H1 (cell line): ENCODE results near the gene SLC17A8. TPM values are rescaled to one million over a fixed set of nuclear protein-coding genes. Genes with fewer than 3 reads are reported as not detected.

Experiments used
- CTCF ChIA-PET: fragments of 300-600 bp; sonication (Branson Sonifier 250); formaldehyde crosslinking; loops from one replicate; lab custom pipeline; 2021; ENCODE audit not compliant: partially characterized antibody; lab: Charles Lee
- POLR2A ChIA-PET: fragments of 300-600 bp; sonication (Branson Sonifier 250); formaldehyde crosslinking; loops from one replicate; lab custom pipeline; 2021; ENCODE audit warnings: inconsistent platforms; ENCODE audit not compliant: partially characterized antibody; lab: Charles Lee
- DNase-seq, 2 experiments: peaks; one replicate each; pipeline versions ENCODE4 v3.0.0 to v3.0.0-alpha.2; 2010 to 2022; ENCODE audit warnings: low spot score in 2 of 2, low read depth in 1 of 2, mixed read lengths in 1 of 2
- FAIRE-seq: peaks from 2 replicates; lab custom pipeline; 2011; peaks lifted over from hg19 to GRCh38; lab: Jason Lieb, UNC
- H2AFZ ChIP-seq: 2 replicates; pipeline ENCODE4 v1.8.1; 2012; ENCODE audit warnings: low read length, inconsistent platforms
- H2AK5ac ChIP-seq: 2 replicates; pipeline ENCODE4 v1.6.1; 2013; ENCODE audit warnings: low read depth, low read length
- H2BK120ac ChIP-seq: replicated peaks from 2 replicates; pipeline ENCODE3; 2013; ENCODE audit warnings: low read depth, low read length, inconsistent platforms
- H2BK12ac ChIP-seq: 2 replicates; pipeline ENCODE4 v1.6.1; 2013; ENCODE audit warnings: low read depth, low read length
- H2BK15ac ChIP-seq: 2 replicates; pipeline ENCODE4 v1.6.1; 2013; ENCODE audit warnings: low read length
- H2BK20ac ChIP-seq: 2 replicates; pipeline ENCODE4 v1.6.1; 2013; ENCODE audit warnings: low read length
- H2BK5ac ChIP-seq: 2 replicates; pipeline ENCODE4 v1.6.1; 2013; ENCODE audit warnings: low read depth, low read length
- H3K14ac ChIP-seq: 2 replicates; pipeline ENCODE4 v1.6.1; 2013; ENCODE audit warnings: inconsistent platforms; ENCODE audit not compliant: insufficient read length
- H3K18ac ChIP-seq: 2 replicates; pipeline ENCODE4 v1.6.1; 2013; ENCODE audit warnings: low read length; ENCODE audit errors: extremely low read depth
- H3K23ac ChIP-seq: 2 replicates; pipeline ENCODE4 v1.6.1; 2013; ENCODE audit warnings: inconsistent platforms; ENCODE audit not compliant: insufficient read length
- H3K23me2 ChIP-seq: 2 replicates; pipeline ENCODE4 v1.6.1; 2013; ENCODE audit warnings: low read depth, low read length
- H3K27ac ChIP-seq: 2 replicates; pipeline ENCODE4 v1.6.1; 2011; ENCODE audit warnings: low read depth, low read length, inconsistent platforms
- H3K27me3 ChIP-seq, 4 experiments: replicated peaks in 1 of 4; 1 replicate in 1 of 4; 2 replicates in 3 of 4; pipeline versions ENCODE4 v1.6.1 to v1.8.1; 2011 to 2013; ENCODE audit warnings: low read length in 3 of 4, mild to moderate bottlenecking in 3 of 4, inconsistent platforms in 2 of 4, mixed read lengths in 2 of 4, moderate library complexity in 1 of 4; ENCODE audit not compliant: control insufficient read depth in 3 of 4, insufficient read depth in 3 of 4; ENCODE audit errors: extremely low read depth in 1 of 4
- H3K36me3 ChIP-seq, 4 experiments: 2 replicates each; pipeline versions ENCODE4 v1.6.1 to v1.8.1; 2011 to 2013; ENCODE audit warnings: mild to moderate bottlenecking in 4 of 4, low read length in 3 of 4, moderate library complexity in 2 of 4, control low read depth in 1 of 4, inconsistent platforms in 1 of 4; ENCODE audit not compliant: insufficient read depth in 4 of 4, control insufficient read depth in 2 of 4
- H3K4ac ChIP-seq: replicated peaks from 2 replicates; pipeline ENCODE3; 2013; ENCODE audit warnings: low read length, low read depth, mixed read lengths, inconsistent platforms; ENCODE audit not compliant: insufficient read length
- H3K4me1 ChIP-seq, 4 experiments: replicated peaks in 1 of 4; 1 replicate in 1 of 4; 2 replicates in 3 of 4; pipeline versions ENCODE4 v1.6.1 to v1.8.1; 2011 to 2013; ENCODE audit warnings: low read length in 3 of 4, inconsistent platforms in 2 of 4, mixed read lengths in 1 of 4; ENCODE audit not compliant: insufficient read depth in 4 of 4, control insufficient read depth in 3 of 4
- H3K4me2 ChIP-seq, 2 experiments: 2 replicates each; pipeline versions ENCODE4 v1.6.1 to v1.8.1; 2011 to 2013; ENCODE audit warnings: low read depth in 2 of 2, low read length in 2 of 2, control low read depth in 1 of 2, inconsistent platforms in 1 of 2, mild to moderate bottlenecking in 1 of 2; ENCODE audit not compliant: insufficient read depth in 1 of 2
- H3K4me3 ChIP-seq, 4 experiments: fragments of 200-600, 300-600 bp in 1 of 4; sonication (generic), shearing (Covaris generic), sonication (Bioruptor Twin) in 1 of 4; 2 replicates each; pipeline versions ENCODE4 v1.5.1 to v1.8.1; 2011 to 2016; ENCODE audit warnings: low read length in 4 of 4, low read depth in 3 of 4, control low read depth in 2 of 4, inconsistent platforms in 2 of 4, mild to moderate bottlenecking in 2 of 4, mixed read lengths in 1 of 4, moderate library complexity in 1 of 4; ENCODE audit not compliant: insufficient read depth in 2 of 4; ENCODE audit errors: extremely low read depth in 1 of 4
- H3K56ac ChIP-seq: replicated peaks from 2 replicates; pipeline ENCODE3; 2013; ENCODE audit warnings: low read depth, mild to moderate bottlenecking, mixed read lengths, low read length, inconsistent platforms; ENCODE audit not compliant: insufficient read length
- H3K79me1 ChIP-seq: 2 replicates; pipeline ENCODE4 v1.6.1; 2013; ENCODE audit warnings: low read depth, low read length, control low read depth
- H3K79me2 ChIP-seq, 2 experiments: 2 replicates each; pipeline versions ENCODE4 v1.6.1 to v1.8.1; 2012 to 2013; ENCODE audit warnings: low read length in 2 of 2, mild to moderate bottlenecking in 2 of 2, inconsistent platforms in 1 of 2; ENCODE audit not compliant: insufficient read depth in 2 of 2, control insufficient read depth in 1 of 2
- H3K9ac ChIP-seq, 4 experiments: replicated peaks in 1 of 4; 1 replicate in 1 of 4; 2 replicates in 3 of 4; pipeline versions ENCODE4 v1.6.1 to v1.8.1; 2011 to 2013; ENCODE audit warnings: low read depth in 3 of 4, low read length in 3 of 4, control low read depth in 2 of 4, mild to moderate bottlenecking in 2 of 4, moderate library complexity in 2 of 4, inconsistent platforms in 1 of 4; ENCODE audit errors: extremely low read depth in 1 of 4
- H3K9me3 ChIP-seq, 2 experiments: 2 replicates each; pipeline versions ENCODE4 v1.6.1 to v1.8.1; 2012 to 2013; ENCODE audit warnings: mild to moderate bottlenecking in 2 of 2, moderate library complexity in 2 of 2, control low read depth in 1 of 2, inconsistent platforms in 1 of 2, low read depth in 1 of 2, low read length in 1 of 2, mixed read lengths in 1 of 2; ENCODE audit not compliant: insufficient read depth in 2 of 2
- H4K20me1 ChIP-seq, 2 experiments: replicated peaks in 1 of 2; 2 replicates each; pipeline versions ENCODE3 to v1.8.1; 2011 to 2013; ENCODE audit warnings: inconsistent platforms in 2 of 2, low read length in 2 of 2, mild to moderate bottlenecking in 1 of 2; ENCODE audit not compliant: insufficient read depth in 2 of 2, control insufficient read depth in 1 of 2
- H4K5ac ChIP-seq: 2 replicates; pipeline ENCODE4 v1.6.1; 2013; ENCODE audit warnings: low read length, low read depth, mixed read lengths, inconsistent platforms; ENCODE audit not compliant: insufficient read length
- H4K8ac ChIP-seq: 2 replicates; pipeline ENCODE4 v1.8.0; 2013; ENCODE audit warnings: mild to moderate bottlenecking, moderate library complexity, low read length, inconsistent platforms; ENCODE audit not compliant: insufficient read depth; ENCODE audit errors: extremely low read depth
- H4K91ac ChIP-seq: replicated peaks from 2 replicates; pipeline ENCODE3; 2013; ENCODE audit warnings: low read length, mixed read lengths, inconsistent platforms; ENCODE audit not compliant: insufficient read length
- MAFK ChIP-seq: IDR thresholded peaks from 2 replicates; pipeline ENCODE4 v1.6.1; 2012; ENCODE audit warnings: low read depth, mild to moderate bottlenecking, improper control_type of control experiment, low read length
- ZNF274 ChIP-seq: IDR thresholded peaks from 2 replicates; pipeline ENCODE4 v1.7.0; 2012; ENCODE audit warnings: low read length, borderline replicate concordance; ENCODE audit errors: extremely low read depth
- WGBS, 2 experiments: shearing (Covaris generic) in 1 of 2; methylation state at CpG; one replicate each; pipeline versions ENCODE4 v1.1.6 to v1.1.7; 2013 to 2015; ENCODE audit warnings: low lambda C conversion rate in 2 of 2, mixed read lengths in 2 of 2, inconsistent platforms in 1 of 2, low coverage in 1 of 2, missing lambda C conversion rate in 1 of 2; ENCODE audit not compliant: insufficient replicate concordance in 2 of 2, insufficient coverage in 1 of 2, insufficient read length in 1 of 2; ENCODE audit errors: extremely low coverage in 1 of 2, missing lambda C conversion rate in 1 of 2; 5-methylcytosine and 5-hydroxymethylcytosine counted together
- polyA plus RNA-seq, 7 experiments: library from polyadenylated mRNA; depleted of rRNA in 3 of 7; stranded (reverse) in 5 of 7; unstranded in 2 of 7; fragments of >200 nt in 5 of 7; fragments of 200-250 nt in 2 of 7; gene quantifications; 1 replicate in 5 of 7; 2 replicates in 1 of 7; 4 replicates in 1 of 7; pipeline versions ENCODE4 v1.2.1 to v1.2.3, GENCODE V29; 2011 to 2013; ENCODE audit warnings: missing spikeins in 2 of 7, mixed read lengths in 2 of 7
- total RNA-seq: library from RNA; stranded (reverse); fragmentation: NEBNext Ultra II Directional; extraction: Animal tissue kit (Norgen Biotek cat#: 25700); gene quantifications from 2 replicates; pipeline ENCODE4 v1.2.1, GENCODE V29; 2021

SLC17A8 gene
- total and polyA plus RNA-seq, 2 of the 8 experiments (the other 6 are each of a cell fraction or from before 2014, with no cell fraction given), result 0.14 to 0.30 TPM

- H3K23me2 ChIP-seq, result no peaks in the 10 kb centered on the region
- no peaks in the 10 kb centered on the region for H3K36me3 ChIP-seq
- 98% methylated on average over 6 of the region's 6 CpGs; no CpG with 5 or more reads in 1 of the 2 experiments for WGBS, 2 experiments
- no peak overlapping the region for H2BK12ac ChIP-seq
- TF ChIP-seq MAFK (no peak), ZNF274 (no peak)
- DNase-seq (no peak), FAIRE-seq (no peak)
- ChIA-PET CTCF (interaction anchor here (5.9 kb wide), 1 partner anchor 11 kb away, joined by 47 read pairs; no protein-coding TSS in a partner anchor), POLR2A (no interaction called here)
- no peaks in the 10 kb centered on the region for H3K79me1 ChIP-seq
- H3K4me3 ChIP-seq, result no peak overlapping the region
- no peak overlapping the region for H3K27ac ChIP-seq
- H2BK120ac ChIP-seq, result no peak overlapping the region
- H4K5ac ChIP-seq, result no peak overlapping the region
- no peak overlapping the region for H3K18ac ChIP-seq
- no peak overlapping the region for H4K91ac ChIP-seq
- no peak overlapping the region for H3K23ac ChIP-seq
- H3K9me3 ChIP-seq, result no peaks in the 10 kb centered on the region
- H3K4ac ChIP-seq, result no peak overlapping the region
- H3K9ac ChIP-seq, result no peak overlapping the region
- no peak overlapping the region for H3K56ac ChIP-seq
- no peak overlapping the region for H3K14ac ChIP-seq
- H2BK15ac ChIP-seq, result no peak overlapping the region
- no peak overlapping the region for H3K4me2 ChIP-seq
- no peak overlapping the region for H2AFZ ChIP-seq
- H2AK5ac ChIP-seq, result no peak overlapping the region
- H4K8ac ChIP-seq, result no peak overlapping the region
- no peaks in the 10 kb centered on the region for H3K27me3 ChIP-seq
- H3K79me2 ChIP-seq, result no peaks in the 10 kb centered on the region
- H2BK20ac ChIP-seq, result no peak overlapping the region
- no peaks in the 10 kb centered on the region for H3K4me1 ChIP-seq
- H2BK5ac ChIP-seq, result no peak overlapping the region
- no peaks in the 10 kb centered on the region for H4K20me1 ChIP-seq
These were observed 36.3 kb downstream of the SLC17A8 start for GRCh38 chr12:100393200-100393599.
